Omental fat pad (tissue), 4 donors: ENCODE measurements around the gene IL31RA. TPM values are rescaled to one million over a fixed set of nuclear protein-coding genes. Genes with fewer than 3 reads are reported as not detected.

Experiments used
- ATAC-seq: fragments of 150-250 bp; one replicate; pipeline ENCODE4 v1.9.1; 2016; ENCODE audit warnings: mild to moderate bottlenecking, moderate library complexity; ENCODE audit not compliant: low FRiP score
- DNase-seq: peaks from one replicate; pipeline ENCODE4 v3.0.0-alpha.2; 2019; ENCODE audit warnings: low spot score
- total RNA-seq, 4 donors: library from RNA; depleted of rRNA; stranded (reverse); fragments of >200 nt; gene quantifications; one replicate each; pipeline ENCODE4 v1.1.0, GENCODE V29; 2016
- TF ChIP-seq, protein P1 (sequence below), 3 donors: fragments of 450-650 bp; IDR thresholded peaks; one replicate each; pipeline ENCODE4 v1.5.1; 2016 to 2017; ENCODE audit warnings: antibody characterized with exemption in 3 of 3, mild to moderate bottlenecking in 3 of 3, moderate library complexity in 2 of 3

Gene IL31RA
- total RNA-seq, 4 donors from 2014 or later, result not detected

DNA sequence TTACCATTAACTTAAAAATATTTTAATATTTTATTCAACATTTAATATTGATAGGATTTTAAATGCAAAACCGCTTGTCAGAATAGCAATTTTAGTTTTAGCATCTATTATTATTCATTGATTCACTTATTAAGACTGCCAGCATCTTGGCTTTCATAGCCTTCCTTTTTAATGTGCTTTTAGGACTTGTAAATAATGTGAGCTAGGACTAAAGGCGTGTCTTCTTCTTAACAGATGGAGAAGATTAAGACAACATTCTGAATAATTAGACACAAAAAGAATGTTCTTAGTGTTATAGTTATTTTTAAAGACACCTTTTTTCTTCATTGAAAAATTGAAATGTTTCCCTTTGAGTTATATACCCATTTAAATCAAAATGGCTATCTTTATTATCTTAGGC lies 6.9 kb downstream of the IL31RA start:
- DNase-seq, result no peak
- TF ChIP-seq, protein P1, sequence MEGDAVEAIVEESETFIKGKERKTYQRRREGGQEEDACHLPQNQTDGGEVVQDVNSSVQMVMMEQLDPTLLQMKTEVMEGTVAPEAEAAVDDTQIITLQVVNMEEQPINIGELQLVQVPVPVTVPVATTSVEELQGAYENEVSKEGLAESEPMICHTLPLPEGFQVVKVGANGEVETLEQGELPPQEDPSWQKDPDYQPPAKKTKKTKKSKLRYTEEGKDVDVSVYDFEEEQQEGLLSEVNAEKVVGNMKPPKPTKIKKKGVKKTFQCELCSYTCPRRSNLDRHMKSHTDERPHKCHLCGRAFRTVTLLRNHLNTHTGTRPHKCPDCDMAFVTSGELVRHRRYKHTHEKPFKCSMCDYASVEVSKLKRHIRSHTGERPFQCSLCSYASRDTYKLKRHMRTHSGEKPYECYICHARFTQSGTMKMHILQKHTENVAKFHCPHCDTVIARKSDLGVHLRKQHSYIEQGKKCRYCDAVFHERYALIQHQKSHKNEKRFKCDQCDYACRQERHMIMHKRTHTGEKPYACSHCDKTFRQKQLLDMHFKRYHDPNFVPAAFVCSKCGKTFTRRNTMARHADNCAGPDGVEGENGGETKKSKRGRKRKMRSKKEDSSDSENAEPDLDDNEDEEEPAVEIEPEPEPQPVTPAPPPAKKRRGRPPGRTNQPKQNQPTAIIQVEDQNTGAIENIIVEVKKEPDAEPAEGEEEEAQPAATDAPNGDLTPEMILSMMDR (IDR thresholded peaks at IDR 0.05), result no peak
- ATAC-seq, result no peak

DNA sequence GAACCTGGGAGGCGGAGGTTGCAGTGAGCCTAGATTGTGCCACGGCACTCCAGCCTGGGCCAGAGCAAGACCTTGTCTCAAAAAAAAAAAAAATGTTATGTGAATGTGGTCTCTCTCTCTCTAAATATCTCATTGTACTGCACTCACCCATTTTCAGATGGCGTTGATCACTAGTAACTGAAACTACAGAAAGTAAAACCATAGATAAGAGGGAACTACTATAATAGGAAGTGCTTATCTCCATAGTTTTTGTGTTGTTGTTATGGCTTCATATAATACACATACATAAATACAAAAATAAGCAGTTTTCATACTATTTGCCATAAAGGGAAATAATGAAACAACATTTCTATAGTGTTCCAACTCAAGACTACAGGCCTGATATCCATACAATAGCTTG lies 9.1 kb downstream of the IL31RA start:
- TF ChIP-seq, protein P1 (IDR thresholded peaks at IDR 0.05), result no peak
- ATAC-seq (no peak), DNase-seq (no peak)

DNA sequence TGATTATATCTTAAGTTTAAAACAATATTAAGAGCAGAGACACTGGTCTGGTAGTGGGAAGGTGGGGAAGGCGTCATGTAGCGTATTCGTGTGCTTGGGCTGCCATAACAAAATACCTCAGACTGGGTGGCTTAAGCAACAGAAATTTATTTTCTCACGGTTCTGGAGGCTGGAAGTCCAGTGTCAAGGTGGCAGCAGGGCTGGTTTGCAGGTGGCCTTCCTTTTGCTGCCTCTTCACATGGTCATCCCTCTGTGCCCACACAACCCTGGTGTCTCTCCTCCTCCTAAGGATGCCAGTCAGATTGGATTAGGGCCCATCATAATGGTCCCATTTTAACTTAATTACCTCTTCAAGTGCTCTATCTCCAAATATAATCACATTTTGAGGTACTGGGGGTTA lies 9.6 kb downstream of the IL31RA start:
- TF ChIP-seq, protein P1 (IDR thresholded peaks at IDR 0.05), result no peak
- no peak for ATAC-seq

DNA sequence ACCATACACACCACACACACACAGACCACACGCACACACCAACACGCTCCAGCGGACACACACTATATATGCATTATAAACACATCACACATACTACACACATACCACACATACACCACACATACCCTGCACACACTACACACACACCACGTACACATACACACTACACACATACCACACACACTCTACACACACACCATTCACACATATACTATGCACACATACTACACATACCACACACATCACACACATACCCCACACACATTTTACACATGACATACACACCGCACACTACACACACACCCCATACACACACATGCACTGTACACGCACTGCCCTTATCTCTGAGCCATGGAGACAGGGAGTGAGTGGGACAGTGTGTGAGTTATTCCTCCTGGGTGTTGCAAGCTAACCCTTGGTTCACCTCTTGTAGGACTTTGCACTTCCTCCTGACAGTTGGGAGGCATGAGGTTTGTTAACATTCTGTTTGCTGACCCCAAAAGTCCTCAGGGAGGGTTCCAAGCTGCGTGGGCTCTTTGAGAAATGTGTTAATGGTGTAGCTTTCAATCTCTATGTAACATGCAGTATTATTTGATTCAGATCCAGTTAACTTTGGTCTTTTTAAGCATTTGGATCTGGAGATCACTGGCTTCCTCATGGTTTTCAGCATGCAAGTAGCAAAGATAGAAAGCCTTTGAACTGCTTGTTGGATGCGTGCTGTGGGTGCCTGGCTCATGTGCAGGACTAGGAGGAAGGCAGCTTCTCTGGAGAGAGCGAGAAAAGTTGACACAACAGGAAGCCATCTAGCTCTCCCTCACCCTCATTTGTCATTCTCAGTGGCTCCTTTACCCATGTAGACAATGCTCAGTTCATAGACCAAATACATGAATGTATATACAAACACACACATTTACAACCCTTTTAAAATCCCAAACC lies 13.7 kb downstream of the IL31RA start:
- ATAC-seq, result no peak
- DNase-seq, result no peak
- TF ChIP-seq, protein P1 (IDR thresholded peaks at IDR 0.05), result no peak

More for the DNA sequence above, 9.6 kb downstream of the IL31RA start:
- no peak for DNase-seq

DNA sequence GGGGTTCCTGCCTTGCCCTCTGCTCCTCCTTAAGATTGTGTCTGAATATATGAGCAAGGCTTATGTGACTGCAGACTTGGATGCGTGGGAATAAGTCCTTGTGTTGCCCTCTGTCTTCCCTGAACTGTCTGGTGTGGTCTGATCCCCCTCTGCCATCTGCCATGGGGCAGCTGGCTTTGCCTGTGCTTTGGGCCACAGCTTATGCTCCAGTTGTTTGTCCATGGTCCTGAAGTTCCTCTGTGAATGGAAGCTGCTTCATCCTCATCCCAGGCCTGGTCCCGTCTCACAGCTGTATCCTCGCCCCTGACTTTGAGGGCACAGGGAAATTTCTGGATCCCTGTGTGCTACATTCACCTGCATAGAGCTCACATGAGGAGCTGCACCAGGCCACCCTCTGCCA lies 14.7 kb downstream of the IL31RA start:
- TF ChIP-seq, protein P1 (IDR thresholded peaks at IDR 0.05), result no peak
- ATAC-seq (no peak), DNase-seq (no peak)

DNA sequence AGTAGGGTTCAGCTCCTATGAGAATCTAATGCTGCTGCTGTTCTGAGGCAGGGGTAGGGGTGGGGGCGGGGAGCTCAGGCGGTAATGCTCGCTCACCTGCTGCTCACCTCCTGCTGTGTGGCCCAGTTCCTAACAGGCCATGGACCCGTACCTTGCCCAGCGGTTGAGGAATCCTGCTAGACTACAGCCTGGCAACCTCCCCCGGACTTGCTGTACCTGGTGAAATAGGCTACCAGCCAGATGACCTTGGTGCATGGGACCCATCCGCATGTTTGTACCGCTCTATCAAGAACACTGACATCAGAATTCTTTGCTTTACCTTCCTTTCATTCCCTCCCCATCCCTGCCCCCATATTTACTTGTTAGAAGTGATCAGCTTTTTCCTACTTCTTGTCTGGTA lies 15.3 kb downstream of the IL31RA start:
- TF ChIP-seq, protein P1 (IDR thresholded peaks at IDR 0.05), result no peak
- ATAC-seq (no peak), DNase-seq (no peak)

DNA sequence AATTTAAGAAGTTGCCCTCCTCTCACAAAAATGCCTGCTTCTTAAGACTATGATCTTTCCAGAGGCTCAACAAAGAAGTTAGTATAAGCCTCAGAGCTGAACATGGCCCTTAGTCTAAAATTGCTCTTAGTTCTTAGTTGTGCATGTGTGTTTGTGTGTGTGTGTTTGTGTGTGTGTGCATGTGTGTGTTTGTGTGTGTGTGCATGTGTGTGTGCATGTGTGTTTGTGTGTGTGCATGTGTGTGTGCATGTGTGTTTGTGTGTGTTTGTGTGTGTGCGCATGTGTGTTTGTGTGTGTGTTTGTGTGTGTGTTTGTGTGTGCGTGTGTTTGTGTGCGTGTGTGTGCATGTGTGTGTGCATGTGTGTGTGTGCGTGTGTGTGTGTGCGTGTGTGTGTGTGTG lies 15.8 kb downstream of the IL31RA start:
- DNase-seq, result no peak
- ATAC-seq, result no peak
- TF ChIP-seq, protein P1 (IDR thresholded peaks at IDR 0.05), result no peak
